GM12878 (cell line): ENCODE results near the gene ACSS1. TPM values are rescaled to one million over a fixed set of nuclear protein-coding genes. Genes with fewer than 3 reads are reported as not detected.

Experiments used
- BHLHE40 ChIP-seq, 2 experiments: fragments of 450-650 bp in 1 of 2; IDR thresholded peaks; 2 replicates each; pipeline ENCODE4 v1.6.1; 2011 to 2017; ENCODE audit warnings: low read depth in 2 of 2, borderline replicate concordance in 1 of 2, improper control_type of control experiment in 1 of 2, low read length in 1 of 2, mild to moderate bottlenecking in 1 of 2
- CBFB ChIP-seq: IDR thresholded peaks from 2 replicates; pipeline ENCODE4 v1.6.1; 2016; ENCODE audit warnings: antibody characterized with exemption, low read depth
- CBX5 ChIP-seq: sonication (generic); IDR thresholded peaks from 2 replicates; pipeline ENCODE4 v1.6.1; 2016; ENCODE audit warnings: low read depth, moderate library complexity, mild to moderate bottlenecking, inconsistent platforms
- CEBPB ChIP-seq, 2 experiments: fragments of 150-350 bp in 1 of 2; IDR thresholded peaks; 2 replicates each; pipeline ENCODE4 v1.6.1; 2012 to 2014; ENCODE audit warnings: low read depth in 2 of 2, low read length in 2 of 2, borderline replicate concordance in 1 of 2, inconsistent platforms in 1 of 2
- CREM ChIP-seq: IDR thresholded peaks from 2 replicates; pipeline ENCODE4 v1.6.1; 2014; ENCODE audit warnings: antibody characterized with exemption, low read depth
- GATAD2B ChIP-seq: fragments of 450-650 bp; conservative IDR thresholded peaks from 2 replicates; pipeline ENCODE4 v1.6.1; 2017; ENCODE audit warnings: low read depth, mild to moderate bottlenecking, moderate library complexity
- MAX ChIP-seq: IDR thresholded peaks from 2 replicates; pipeline ENCODE4 v1.6.1; 2012; ENCODE audit warnings: low read depth, low read length, improper control_type of control experiment
- MEF2B ChIP-seq: fragments of 450-650 bp; IDR thresholded peaks from 2 replicates; pipeline ENCODE4 v1.6.1; 2018; ENCODE audit warnings: mild to moderate bottlenecking, moderate library complexity; ENCODE audit not compliant: partially characterized antibody, poor library complexity, severe bottlenecking
- NFYA ChIP-seq: IDR thresholded peaks from 2 replicates; pipeline ENCODE4 v1.6.1; 2011; ENCODE audit warnings: low read depth, mild to moderate bottlenecking, low read length, improper control_type of control experiment, borderline replicate concordance
- POLR2AphosphoS5 ChIP-seq: IDR thresholded peaks from 2 replicates; pipeline ENCODE4 v1.6.1; 2011; ENCODE audit warnings: mild to moderate bottlenecking, low read length, inconsistent platforms
- RAD51 ChIP-seq: fragments of 450-650 bp; IDR thresholded peaks from 2 replicates; pipeline ENCODE4 v1.6.1; 2016; ENCODE audit warnings: moderate library complexity, mild to moderate bottlenecking, inconsistent platforms
- RBBP5 ChIP-seq: fragments of 200-600 bp; sonication (generic); conservative IDR thresholded peaks from 2 replicates; pipeline ENCODE4 v1.6.1; 2016
- RFX5 ChIP-seq: IDR thresholded peaks from 2 replicates; pipeline ENCODE4 v1.6.1; 2011; ENCODE audit warnings: low read depth, low read length, improper control_type of control experiment
- RUNX3 ChIP-seq: IDR thresholded peaks from 2 replicates; pipeline ENCODE4 v1.6.1; 2012; ENCODE audit warnings: low read length, inconsistent platforms
- SMARCA5 ChIP-seq: fragments of 450-650 bp; IDR thresholded peaks from 2 replicates; pipeline ENCODE4 v1.6.1; 2017; ENCODE audit warnings: mild to moderate bottlenecking
- SP1 ChIP-seq: IDR thresholded peaks from one replicate; pipeline ENCODE4 v1.6.1; 2011; ENCODE audit warnings: low read depth, low read length
- SPI1 ChIP-seq: IDR thresholded peaks from 2 replicates; pipeline ENCODE4 v1.6.1; 2011; ENCODE audit warnings: low read depth, mild to moderate bottlenecking, low read length, moderate library complexity, borderline replicate concordance; ENCODE audit not compliant: insufficient read depth
- TCF3 ChIP-seq: IDR thresholded peaks from 2 replicates; pipeline ENCODE4 v1.6.1; 2012; ENCODE audit warnings: low read depth, mild to moderate bottlenecking, low read length, borderline replicate concordance; ENCODE audit not compliant: insufficient read depth
- ZNF207 ChIP-seq: fragments of 450-650 bp; IDR thresholded peaks from 2 replicates; pipeline ENCODE4 v1.6.1; 2014; ENCODE audit warnings: antibody characterized with exemption, mild to moderate bottlenecking, borderline replicate concordance
- ZSCAN29 ChIP-seq: fragments of 450-650 bp; IDR thresholded peaks from 2 replicates; pipeline ENCODE4 v1.6.1; 2017; ENCODE audit warnings: mild to moderate bottlenecking, moderate library complexity
- polyA plus RNA-seq, 11 experiments: library from polyadenylated mRNA; depleted of rRNA in 4 of 11; unstranded in 6 of 11; stranded (reverse) in 5 of 11; fragments of >200 nt; fragmentation: Nextera tagmentation in 4 of 11; fragmentation: Illumina TruSeq in 1 of 11; extraction: Ambion mirVana in 4 of 11; extraction: Trizol in 1 of 11; gene quantifications; 1 replicate in 1 of 11; 2 replicates in 10 of 11; pipeline versions ENCODE4 v1.2.1 to v1.2.3, GENCODE V29; 2011 to 2016; ENCODE audit warnings: inconsistent platforms in 2 of 11, missing spikeins in 2 of 11, low read depth in 1 of 11
- total RNA-seq, 4 experiments: library from RNA; depleted of rRNA in 3 of 4; stranded (reverse); fragments of >200 nt in 3 of 4; fragmentation: Illumina TruSeq in 1 of 4; extraction: Trizol in 1 of 4; gene quantifications; 2 replicates each; pipeline versions ENCODE4 v1.2.1 to v1.2.3, GENCODE V29; 2013 to 2021
- TF ChIP-seq, protein P1 (sequence below): fragments of 450-650 bp; formaldehyde crosslinking; IDR thresholded peaks from 2 replicates; pipeline ENCODE4 v1.4.0; 2020; ENCODE audit warnings: mild to moderate bottlenecking, moderate library complexity
- TF ChIP-seq, protein P2 (sequence below): fragments of 450-650 bp; IDR thresholded peaks from 2 replicates; pipeline ENCODE4 v1.6.1; 2017; ENCODE audit warnings: antibody characterized with exemption, mild to moderate bottlenecking, moderate library complexity

Gene ACSS1
- total and polyA plus RNA-seq, 10 of the 15 experiments (the other 5 are each of a cell fraction or from before 2014, with no cell fraction given) = 1.3 to 44.9 (median 31.1) TPM

GRCh38 chr20:25058051-25058846, at the start of gene ACSS1 (continued):
- TF ChIP-seq, protein P1, sequence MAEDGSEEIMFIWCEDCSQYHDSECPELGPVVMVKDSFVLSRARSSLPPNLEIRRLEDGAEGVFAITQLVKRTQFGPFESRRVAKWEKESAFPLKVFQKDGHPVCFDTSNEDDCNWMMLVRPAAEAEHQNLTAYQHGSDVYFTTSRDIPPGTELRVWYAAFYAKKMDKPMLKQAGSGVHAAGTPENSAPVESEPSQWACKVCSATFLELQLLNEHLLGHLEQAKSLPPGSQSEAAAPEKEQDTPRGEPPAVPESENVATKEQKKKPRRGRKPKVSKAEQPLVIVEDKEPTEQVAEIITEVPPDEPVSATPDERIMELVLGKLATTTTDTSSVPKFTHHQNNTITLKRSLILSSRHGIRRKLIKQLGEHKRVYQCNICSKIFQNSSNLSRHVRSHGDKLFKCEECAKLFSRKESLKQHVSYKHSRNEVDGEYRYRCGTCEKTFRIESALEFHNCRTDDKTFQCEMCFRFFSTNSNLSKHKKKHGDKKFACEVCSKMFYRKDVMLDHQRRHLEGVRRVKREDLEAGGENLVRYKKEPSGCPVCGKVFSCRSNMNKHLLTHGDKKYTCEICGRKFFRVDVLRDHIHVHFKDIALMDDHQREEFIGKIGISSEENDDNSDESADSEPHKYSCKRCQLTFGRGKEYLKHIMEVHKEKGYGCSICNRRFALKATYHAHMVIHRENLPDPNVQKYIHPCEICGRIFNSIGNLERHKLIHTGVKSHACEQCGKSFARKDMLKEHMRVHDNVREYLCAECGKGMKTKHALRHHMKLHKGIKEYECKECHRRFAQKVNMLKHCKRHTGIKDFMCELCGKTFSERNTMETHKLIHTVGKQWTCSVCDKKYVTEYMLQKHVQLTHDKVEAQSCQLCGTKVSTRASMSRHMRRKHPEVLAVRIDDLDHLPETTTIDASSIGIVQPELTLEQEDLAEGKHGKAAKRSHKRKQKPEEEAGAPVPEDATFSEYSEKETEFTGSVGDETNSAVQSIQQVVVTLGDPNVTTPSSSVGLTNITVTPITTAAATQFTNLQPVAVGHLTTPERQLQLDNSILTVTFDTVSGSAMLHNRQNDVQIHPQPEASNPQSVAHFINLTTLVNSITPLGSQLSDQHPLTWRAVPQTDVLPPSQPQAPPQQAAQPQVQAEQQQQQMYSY = no peak
- TF ChIP-seq SPI1 (peak; percentile 33; the same call in 1 of the 2 replicates), SP1 (no peak), MAX (peak; percentile 95), CEBPB (IDR thresholded peaks at IDR 0.05; ENCODE audit: borderline replicate concordance in 1 of 2, low read depth in 2 of 2, low read length in 2 of 2) (no peak), TCF3 (0 out of 2 replicates have a peak, but pooled peaks have one; percentile 20), CBFB (peak; percentile 83; the same call in 1 of the 2 replicates), SMARCA5 (0 out of 2 replicates have a peak, but pooled peaks have one; percentile 28), CREM (peak; percentile 37; the same call in 1 of the 2 replicates), POLR2AphosphoS5 (peak; percentile 66; the same call in 1 of the 2 replicates), GATAD2B (peak; percentile 52), MEF2B (peak; percentile 51), RUNX3 (peak; percentile 84), ZNF207 (0 out of 2 replicates have a peak, but pooled peaks have one; percentile 70), RFX5 (no peak), NFYA (no peak), ZSCAN29 (no peak), CBX5 (peak; percentile 72; the same call in 1 of the 2 replicates), BHLHE40 (IDR thresholded peaks at IDR 0.05; ENCODE audit: borderline replicate concordance in 1 of 2, low read depth in 2 of 2, low read length in 1 of 2) (peak; percentile 98 to 99), RAD51 (no peak), RBBP5 (no peak)
- TF ChIP-seq, protein P2, sequence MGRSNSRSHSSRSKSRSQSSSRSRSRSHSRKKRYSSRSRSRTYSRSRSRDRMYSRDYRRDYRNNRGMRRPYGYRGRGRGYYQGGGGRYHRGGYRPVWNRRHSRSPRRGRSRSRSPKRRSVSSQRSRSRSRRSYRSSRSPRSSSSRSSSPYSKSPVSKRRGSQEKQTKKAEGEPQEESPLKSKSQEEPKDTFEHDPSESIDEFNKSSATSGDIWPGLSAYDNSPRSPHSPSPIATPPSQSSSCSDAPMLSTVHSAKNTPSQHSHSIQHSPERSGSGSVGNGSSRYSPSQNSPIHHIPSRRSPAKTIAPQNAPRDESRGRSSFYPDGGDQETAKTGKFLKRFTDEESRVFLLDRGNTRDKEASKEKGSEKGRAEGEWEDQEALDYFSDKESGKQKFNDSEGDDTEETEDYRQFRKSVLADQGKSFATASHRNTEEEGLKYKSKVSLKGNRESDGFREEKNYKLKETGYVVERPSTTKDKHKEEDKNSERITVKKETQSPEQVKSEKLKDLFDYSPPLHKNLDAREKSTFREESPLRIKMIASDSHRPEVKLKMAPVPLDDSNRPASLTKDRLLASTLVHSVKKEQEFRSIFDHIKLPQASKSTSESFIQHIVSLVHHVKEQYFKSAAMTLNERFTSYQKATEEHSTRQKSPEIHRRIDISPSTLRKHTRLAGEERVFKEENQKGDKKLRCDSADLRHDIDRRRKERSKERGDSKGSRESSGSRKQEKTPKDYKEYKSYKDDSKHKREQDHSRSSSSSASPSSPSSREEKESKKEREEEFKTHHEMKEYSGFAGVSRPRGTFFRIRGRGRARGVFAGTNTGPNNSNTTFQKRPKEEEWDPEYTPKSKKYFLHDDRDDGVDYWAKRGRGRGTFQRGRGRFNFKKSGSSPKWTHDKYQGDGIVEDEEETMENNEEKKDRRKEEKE = no peak
